D721Med (cell line): ENCODE data around the gene OTUD4.
"Not testable (repeated sequence)": the region's sequence is repeated elsewhere in the genome, so short reads cannot be mapped to it uniquely, and the experiment has no call there.

Experiments
- DNase-seq: peaks from one replicate; pipeline ENCODE4 v3.0.0; 2011; ENCODE audit warnings: low spot score; ENCODE audit not compliant: insufficient read length
- FAIRE-seq: peaks from 2 replicates; lab custom pipeline; 2011; peaks lifted over from hg19 to GRCh38; lab: Jason Lieb, UNC
- CTCF ChIP-seq: IDR thresholded peaks from 2 replicates; pipeline ENCODE4 v1.5.1; 2012; ENCODE audit warnings: mild to moderate bottlenecking, control low read depth; ENCODE audit not compliant: insufficient read depth; ENCODE audit errors: missing control alignments

OTUD4 gene

GRCh38 chr4:145153904-145154298 is 26.5 kb downstream of the OTUD4 start:
- no peak for DNase-seq
- TF ChIP-seq CTCF = no peak
- FAIRE-seq = no peak

GRCh38 chr4:145153181-145153903 is 27.0 kb downstream of the OTUD4 start:
- FAIRE-seq (no peak), DNase-seq (no peak)
- TF ChIP-seq CTCF = no peak

GRCh38 chr4:145148980-145149379 is 31.4 kb downstream of the OTUD4 start:
- DNase-seq = no peak
- TF ChIP-seq CTCF = no peak
- FAIRE-seq = no peak

GRCh38 chr4:145136219-145136618 is 44.2 kb downstream of the OTUD4 start:
- DNase-seq, FAIRE-seq: not testable (repeated sequence)

GRCh38 chr4:145132511-145133098 is 47.8 kb downstream of the OTUD4 start:
- no peak for TF ChIP-seq CTCF
- no peak for DNase-seq
- FAIRE-seq = no peak

- FAIRE-seq (no peak), DNase-seq (no peak)
- TF ChIP-seq CTCF = no peak
Observed at GRCh38 chr4:145131848-145132247, 48.5 kb downstream of the OTUD4 start.

GRCh38 chr4:145130788-145131399 is 49.5 kb downstream of the OTUD4 start:
- DNase-seq = no peak
- no peak for FAIRE-seq
- no peak for TF ChIP-seq CTCF
